ENCODE data around the gene IFI27L1.

IFI27L1 gene

DNA sequence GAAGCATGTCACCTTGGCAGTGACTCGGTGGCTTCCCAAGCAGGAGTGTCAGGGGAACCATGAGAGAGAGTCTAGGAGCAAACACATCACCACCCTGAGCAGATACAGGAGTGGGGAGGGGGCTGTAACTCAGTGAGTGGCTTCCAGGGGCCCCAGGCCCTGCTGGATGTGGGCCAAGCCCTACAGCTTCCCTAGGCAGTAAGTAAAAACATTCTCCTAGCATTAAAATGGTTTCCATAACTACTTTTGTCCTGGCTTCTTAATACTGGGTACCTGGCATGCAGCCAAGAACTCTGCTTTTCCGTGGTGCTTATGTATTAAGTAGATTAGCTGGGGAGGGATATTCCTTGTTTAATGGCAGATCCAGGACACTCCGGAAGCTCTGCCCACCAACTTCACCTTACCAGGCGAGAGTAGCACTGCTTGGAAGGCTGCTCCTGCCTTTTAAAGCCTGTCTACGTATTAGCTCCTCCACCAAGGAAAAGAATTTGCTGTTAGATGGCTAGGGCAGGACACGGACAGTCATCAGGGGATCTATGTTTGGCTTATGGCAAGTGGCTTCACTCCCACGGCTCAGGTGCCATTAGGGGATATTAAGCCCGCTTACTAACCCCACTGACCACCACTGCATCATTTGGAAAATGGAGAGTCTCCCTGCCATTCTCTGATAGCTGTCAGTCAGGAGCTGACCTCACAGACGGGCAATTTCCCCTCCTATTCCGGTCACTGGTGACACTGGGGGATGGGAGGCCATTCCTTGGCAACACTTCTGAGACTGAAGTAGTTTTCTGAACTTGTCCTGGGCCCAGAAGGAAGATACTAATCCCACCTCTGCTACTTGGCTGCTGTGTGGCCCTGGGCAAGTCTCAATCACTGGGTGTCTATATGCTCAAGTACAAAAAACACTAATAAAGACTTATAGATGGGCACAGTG is 32.2 kb upstream of the IFI27L1 start:
- no peak overlapping the region for H3K4me3 ChIP-seq (ENCODE audit: low read depth, low read length)
- DNase-seq (ENCODE audit: low read depth) = peak; percentile 14
- TF ChIP-seq, protein P1, sequence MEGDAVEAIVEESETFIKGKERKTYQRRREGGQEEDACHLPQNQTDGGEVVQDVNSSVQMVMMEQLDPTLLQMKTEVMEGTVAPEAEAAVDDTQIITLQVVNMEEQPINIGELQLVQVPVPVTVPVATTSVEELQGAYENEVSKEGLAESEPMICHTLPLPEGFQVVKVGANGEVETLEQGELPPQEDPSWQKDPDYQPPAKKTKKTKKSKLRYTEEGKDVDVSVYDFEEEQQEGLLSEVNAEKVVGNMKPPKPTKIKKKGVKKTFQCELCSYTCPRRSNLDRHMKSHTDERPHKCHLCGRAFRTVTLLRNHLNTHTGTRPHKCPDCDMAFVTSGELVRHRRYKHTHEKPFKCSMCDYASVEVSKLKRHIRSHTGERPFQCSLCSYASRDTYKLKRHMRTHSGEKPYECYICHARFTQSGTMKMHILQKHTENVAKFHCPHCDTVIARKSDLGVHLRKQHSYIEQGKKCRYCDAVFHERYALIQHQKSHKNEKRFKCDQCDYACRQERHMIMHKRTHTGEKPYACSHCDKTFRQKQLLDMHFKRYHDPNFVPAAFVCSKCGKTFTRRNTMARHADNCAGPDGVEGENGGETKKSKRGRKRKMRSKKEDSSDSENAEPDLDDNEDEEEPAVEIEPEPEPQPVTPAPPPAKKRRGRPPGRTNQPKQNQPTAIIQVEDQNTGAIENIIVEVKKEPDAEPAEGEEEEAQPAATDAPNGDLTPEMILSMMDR (conservative IDR thresholded peaks at IDR 0.05; ENCODE audit: low read depth, low read length) = no peak

- TF ChIP-seq, protein P1 (conservative IDR thresholded peaks at IDR 0.05; ENCODE audit: low read depth, low read length) = no peak
Observed at GRCh38 chr14:94049625-94050023, 31.5 kb upstream of the IFI27L1 start.

DNA sequence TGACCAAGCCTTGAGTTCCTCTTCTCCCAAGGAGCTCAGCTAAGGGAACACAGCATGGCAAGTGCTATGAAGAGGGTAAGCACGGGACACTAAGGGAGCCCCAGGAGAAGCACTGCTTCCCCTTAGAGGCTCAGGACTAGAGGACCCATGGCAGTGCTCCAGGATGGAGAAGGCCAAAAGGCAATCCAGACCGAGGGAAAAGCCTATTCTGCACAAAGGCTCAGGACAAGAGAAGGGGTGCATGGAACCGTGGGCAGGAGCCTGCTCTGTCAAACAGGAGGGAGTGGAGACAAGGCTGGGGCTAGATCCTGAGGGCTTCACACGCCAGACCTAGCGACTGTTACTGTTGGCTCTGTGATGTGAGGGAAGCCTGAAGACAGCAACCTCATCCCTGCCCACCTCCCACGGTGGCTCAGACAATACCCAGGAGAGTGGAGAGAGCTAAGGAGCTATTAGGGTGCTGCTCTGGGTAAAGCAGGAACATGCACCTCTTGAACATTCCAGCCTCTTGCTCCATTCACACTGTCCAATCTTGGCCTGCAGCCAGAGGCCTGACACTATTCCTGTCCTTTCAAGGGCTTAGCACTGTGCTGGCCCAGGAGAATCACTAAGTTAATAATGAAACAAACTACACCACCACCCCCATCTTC is 30.8 kb upstream of the IFI27L1 start:
- peak; percentile 18 for DNase-seq (ENCODE audit: low read depth)
- H3K4me3 ChIP-seq (ENCODE audit: low read depth, low read length) = no peak overlapping the region
- TF ChIP-seq, protein P1 (conservative IDR thresholded peaks at IDR 0.05; ENCODE audit: low read depth, low read length) = no peak

More at GRCh38 chr14:94049625-94050023, 31.5 kb upstream of the IFI27L1 start:
- no peak overlapping the region for H3K4me3 ChIP-seq (ENCODE audit: low read depth, low read length)
- no peak for DNase-seq (ENCODE audit: low read depth)

- DNase-seq (ENCODE audit: low read depth) = peak; percentile 68
- TF ChIP-seq, protein P1 (conservative IDR thresholded peaks at IDR 0.05; ENCODE audit: low read depth, low read length) = peak; percentile 76
- H3K4me3 ChIP-seq (ENCODE audit: low read depth, low read length) = no peak overlapping the region
Observed at GRCh38 chr14:94051115-94051514, 30.0 kb upstream of the IFI27L1 start.

DNA sequence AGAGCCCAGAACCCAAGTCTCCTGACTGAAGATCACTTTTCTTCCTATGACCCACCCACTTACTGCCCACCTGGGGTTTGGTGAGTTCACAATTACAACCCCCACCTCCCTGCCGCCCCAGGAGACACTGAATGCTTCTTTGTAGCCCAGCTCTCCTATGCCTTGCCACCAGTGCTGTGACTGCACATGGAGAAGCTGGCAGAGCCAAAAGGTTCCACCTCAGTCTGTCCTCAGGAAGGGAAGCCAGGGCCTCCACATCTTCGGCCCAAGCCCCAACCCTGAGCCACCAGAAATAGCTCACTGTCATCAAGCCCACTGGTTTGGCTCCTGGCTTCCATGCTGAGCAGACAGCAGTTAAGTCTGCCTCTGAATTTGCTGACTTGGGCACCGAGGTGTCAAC is 29.3 kb upstream of the IFI27L1 start:
- DNase-seq (ENCODE audit: low read depth) = no peak
- H3K4me3 ChIP-seq (ENCODE audit: low read depth, low read length) = no peak overlapping the region
- TF ChIP-seq, protein P1 (conservative IDR thresholded peaks at IDR 0.05; ENCODE audit: low read depth, low read length) = no peak

- no peak for DNase-seq (ENCODE audit: low read depth)
- no peak overlapping the region for H3K4me3 ChIP-seq (ENCODE audit: low read depth, low read length)
- TF ChIP-seq, protein P1 (conservative IDR thresholded peaks at IDR 0.05; ENCODE audit: low read depth, low read length) = no peak
Observed at GRCh38 chr14:94052199-94052598, 28.9 kb upstream of the IFI27L1 start.
